Hematopoietic multipotent progenitor cell treated with erythropoietin and hydrocortisone succinate and interleukin-3 and kit ligand, for 6 days (in vitro differentiated cells): ENCODE data around the gene DNAI2.

Experiments used
- DNase-seq: peaks from one replicate; pipeline ENCODE4 v3.0.0-alpha.2; 2015

DNAI2 gene, protein sequence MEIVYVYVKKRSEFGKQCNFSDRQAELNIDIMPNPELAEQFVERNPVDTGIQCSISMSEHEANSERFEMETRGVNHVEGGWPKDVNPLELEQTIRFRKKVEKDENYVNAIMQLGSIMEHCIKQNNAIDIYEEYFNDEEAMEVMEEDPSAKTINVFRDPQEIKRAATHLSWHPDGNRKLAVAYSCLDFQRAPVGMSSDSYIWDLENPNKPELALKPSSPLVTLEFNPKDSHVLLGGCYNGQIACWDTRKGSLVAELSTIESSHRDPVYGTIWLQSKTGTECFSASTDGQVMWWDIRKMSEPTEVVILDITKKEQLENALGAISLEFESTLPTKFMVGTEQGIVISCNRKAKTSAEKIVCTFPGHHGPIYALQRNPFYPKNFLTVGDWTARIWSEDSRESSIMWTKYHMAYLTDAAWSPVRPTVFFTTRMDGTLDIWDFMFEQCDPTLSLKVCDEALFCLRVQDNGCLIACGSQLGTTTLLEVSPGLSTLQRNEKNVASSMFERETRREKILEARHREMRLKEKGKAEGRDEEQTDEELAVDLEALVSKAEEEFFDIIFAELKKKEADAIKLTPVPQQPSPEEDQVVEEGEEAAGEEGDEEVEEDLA

DNA sequence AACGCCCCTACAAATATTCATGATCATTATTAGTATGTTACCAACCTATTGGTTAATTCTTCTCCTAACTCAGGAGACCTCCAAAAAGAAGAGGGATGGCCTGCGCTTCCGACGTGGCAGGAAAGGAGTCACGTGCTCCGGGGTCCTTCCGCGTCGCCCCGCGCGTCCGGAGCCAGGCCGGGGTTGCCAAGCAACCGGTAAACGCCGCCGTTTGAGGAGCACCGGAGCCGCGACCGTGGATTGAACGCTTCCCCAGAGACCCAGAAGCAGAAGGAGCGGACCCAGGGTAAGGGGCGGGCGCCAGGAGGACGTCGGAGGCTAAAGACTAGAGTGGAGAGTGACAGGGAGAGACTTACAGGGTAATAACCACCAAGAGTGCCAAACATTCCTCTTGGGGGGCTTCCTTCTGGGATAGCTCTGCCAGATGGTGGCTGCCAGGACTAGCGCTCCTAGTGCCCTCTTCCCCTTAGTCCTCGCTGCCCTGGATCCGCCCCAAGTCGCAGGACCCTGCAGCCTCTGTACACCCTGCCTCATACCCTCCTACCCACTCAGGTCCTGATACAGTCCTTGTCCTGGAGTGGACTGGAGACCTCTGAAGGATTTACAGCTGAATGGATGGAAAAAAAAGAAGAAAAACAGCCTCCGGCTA lies at the start of gene DNAI2:
Gene DNAI2 (plus strand): TSS at position 175 of the 649 bp plus-strand sequence. CDS start 7,584 bp downstream, outside the sequence.
- DNase-seq = no peak

DNA sequence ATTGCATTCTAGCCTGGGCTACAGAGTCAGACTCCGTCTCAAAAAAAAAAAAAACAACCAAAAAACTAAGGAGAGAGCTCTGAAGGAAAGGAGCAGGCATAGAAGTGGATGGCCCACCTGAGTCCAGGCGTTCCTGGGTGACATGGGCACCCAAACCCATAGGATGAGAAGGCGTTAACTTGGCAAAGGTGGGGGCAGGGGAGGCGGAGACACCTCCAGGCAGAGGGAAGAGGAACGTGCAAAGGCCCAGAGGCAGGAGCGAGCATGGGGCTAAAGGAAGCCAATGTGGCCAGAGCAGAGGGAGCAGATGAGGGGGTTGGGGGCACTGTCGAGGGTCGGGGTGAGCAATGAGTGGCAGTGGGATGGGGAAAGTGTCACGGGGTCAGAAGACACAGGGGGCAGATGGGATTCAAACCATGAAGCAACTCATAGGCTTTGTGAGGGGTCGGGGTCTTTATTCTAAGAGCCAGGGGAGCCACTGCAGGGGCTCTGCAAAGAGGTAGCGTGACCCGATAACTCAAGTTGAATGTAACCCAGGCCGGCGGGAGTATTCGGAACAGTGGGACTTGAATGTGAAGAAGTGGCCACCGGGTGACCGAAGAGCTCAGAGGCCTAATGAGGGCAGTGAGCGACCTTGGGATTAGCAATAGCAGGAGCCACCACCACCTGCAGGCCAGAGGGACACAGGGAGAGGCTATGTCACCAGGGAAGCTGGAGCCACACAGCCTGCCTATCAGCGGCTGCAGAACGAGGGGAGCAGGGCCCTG lies 48.9 kb upstream of the DNAI2 start:
- no peak for DNase-seq

DNA sequence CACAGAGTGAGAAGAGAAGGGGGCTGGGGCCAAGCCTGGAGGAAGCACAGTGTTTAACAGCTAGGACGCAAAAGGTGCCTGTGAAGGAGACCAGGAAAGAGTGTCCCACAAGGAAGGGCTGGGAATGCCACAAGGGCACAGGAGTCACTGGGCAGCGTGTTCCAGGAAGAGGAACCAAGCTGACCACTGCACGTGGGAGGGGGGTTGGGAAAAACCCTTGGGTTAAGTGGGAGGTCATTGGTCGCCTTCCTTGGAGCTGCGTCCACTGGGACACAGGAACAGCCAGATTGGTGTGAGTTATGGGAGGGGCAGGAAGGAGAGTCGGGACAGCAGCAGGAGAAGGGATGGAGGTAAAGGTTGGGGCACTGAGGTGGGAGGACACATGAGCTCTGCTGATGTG lies 47.8 kb upstream of the DNAI2 start:
- DNase-seq = no peak

DNA sequence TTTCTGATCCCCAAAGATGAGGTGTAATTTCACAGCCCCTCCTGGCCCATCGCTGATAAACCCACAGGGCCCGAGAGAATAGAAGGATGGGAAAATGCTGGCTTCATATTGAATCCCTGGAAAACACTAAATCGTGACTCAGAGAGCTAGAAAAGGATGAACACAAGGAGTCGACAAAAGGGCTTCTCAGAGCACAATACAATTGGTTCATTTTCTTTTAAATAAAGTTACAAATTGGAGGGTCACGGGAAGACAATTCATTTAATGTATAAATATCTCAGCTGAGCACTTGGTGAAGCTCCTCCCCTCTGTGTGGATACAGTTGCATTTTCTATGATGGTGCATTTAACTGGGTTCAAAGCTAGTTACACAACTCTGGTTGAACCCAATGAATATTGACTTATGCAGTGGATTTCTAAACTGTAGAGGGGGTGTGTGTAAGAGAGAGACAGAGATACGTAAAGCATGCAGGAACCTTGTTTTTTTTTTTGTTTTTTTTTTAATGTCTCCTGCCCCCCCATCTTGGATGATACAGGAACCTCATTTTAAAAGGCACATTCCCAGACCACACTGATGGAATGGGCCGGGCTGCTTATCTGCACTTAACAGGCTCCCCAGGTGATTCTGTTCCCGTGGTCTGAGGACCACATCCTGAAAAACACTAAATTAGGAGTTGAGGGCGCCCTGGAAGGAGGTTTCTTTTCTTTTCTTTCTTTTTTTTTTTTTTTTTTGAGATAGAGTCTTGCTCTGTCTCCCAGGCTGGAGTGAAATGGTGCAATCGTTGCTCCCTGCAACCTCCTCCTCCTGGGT lies 46.6 kb upstream of the DNAI2 start:
- no peak for DNase-seq

DNA sequence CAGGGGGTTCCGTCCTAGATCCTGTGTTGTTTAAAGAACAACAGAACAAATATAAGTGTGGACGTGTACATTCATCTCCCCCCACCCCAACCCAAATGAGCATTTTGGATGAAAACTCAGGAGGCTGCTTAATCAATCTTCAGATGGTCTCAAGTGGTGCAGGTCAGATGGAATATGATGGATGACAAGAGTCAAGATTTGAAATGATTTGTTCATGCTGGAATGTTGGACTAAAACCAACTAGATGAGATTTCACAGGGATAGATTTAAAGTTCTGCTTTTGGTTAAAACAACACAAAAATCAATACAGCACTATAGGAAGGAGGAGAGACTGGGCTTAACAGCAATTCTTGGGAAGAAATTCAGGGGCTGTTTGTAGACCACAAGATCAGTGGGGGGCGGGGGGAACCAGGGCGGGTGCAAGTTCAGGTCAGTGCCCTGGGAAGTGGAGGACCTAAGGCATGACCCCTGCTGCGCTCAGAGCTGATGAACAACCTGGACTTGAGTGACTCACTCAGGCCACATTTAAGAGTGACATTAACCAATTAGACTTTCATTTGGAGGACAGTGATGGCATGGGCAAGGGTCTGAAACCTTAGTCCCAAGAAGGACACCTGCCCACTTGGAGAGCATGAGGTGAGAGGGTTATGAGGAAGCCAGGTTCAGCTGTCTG lies 45.6 kb upstream of the DNAI2 start:
- DNase-seq = no peak

DNA sequence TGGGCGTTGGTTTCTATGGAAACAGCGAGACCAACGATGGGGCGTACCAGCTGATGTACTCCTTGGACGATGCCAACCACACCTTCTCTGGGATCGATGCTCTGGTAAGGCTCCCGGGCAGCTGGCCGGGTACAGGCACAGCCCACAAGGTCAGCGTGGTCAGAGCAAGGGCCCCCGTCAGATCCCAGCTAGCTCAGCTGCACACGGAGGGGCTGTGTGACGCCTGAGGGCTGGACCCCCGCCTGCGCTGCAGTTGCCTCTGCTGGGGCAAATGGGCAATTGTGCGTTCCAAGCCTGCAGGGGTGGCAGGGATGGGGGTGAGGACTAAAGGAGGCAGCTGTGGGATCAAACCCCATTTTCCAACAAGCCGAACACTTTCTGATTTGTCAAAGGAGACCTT lies 43.1 kb upstream of the DNAI2 start:
- no peak for DNase-seq

DNA sequence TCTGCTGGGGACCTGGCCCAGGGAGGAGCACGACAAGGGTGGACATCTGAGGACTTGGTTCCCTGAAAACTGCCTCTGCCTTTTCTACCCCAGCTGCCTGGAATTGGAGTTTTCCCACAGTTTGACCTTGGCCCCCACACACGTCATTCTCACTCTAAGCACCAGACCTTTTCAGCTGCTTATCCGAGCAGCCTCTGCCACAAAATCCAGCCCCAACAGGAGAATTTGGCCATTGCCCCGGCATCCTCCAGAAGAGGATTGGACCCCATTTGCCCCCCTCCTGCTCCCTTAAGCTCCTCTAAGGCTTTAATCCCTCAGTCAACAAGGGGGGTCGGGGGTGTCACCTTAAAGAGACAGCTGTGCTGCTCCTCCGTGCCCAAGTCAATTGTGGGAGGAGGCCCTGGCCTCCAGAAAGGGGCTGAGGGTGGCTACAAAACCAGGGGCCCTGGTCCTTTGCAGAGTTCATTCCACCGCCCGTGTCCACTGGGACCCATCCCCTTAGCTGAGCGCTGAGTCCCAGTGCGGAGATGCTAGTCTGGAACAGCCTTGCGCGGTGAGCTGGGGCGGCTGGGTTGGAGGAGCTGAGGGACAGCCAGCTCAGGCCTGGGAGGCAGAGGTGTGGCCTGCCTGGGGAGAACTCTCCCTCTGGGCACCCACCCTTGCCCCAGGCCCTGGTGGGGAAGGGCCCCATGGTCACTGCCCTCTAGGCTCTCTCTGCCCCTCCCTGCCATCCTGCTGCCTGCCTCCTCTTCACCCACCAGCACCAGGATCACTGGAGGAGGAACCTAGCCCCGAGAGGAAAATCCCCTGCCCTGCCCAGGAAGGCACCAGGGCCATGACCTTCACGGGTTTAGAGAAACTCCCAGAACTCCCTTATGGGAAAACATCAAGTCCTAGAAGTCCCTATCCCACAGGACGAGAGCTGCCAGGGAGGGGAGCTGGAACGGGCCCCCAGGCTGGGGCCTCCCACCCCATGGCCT lies 41.8 kb upstream of the DNAI2 start:
- DNase-seq = no peak

DNA sequence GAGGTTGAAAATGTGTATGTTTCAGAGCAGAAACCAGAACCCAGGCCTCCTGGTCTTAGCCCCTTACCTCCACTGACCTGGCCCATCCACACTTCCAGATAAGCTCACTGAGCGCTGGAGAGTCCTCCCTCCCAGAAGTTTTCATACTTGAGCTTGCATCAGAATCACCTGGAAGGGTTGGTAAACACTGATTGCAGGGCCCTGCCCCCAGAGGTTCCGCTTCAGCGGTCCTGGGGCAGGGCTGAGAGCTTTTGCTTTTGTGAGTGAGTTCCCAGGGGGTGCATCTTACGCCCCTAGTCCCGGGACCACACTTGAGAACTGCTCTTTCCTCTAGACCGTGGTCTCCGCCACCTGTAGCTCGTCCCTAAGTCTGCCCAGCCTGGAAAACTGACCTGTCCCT lies 40.1 kb upstream of the DNAI2 start:
- DNase-seq = no peak

DNA sequence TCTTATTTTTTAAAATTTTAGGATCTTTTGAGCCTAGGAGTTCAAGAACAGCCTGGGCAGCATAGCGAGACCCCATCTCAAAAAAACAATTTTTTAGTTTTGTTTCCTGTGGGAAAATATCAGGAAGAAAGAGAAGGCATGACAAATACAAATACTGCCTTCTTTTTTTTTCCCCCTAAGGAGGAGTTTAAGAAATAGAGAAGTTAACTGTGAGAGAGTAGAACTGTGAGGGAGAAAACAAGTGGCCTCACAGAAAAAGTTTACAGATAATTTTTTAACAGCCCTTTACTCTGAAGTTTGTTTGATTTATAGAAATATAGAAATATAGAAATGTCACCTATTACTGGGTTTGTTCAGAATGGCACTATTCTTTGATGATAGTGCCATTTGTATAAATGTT lies 39.5 kb upstream of the DNAI2 start:
- peak; percentile 24 for DNase-seq

DNA sequence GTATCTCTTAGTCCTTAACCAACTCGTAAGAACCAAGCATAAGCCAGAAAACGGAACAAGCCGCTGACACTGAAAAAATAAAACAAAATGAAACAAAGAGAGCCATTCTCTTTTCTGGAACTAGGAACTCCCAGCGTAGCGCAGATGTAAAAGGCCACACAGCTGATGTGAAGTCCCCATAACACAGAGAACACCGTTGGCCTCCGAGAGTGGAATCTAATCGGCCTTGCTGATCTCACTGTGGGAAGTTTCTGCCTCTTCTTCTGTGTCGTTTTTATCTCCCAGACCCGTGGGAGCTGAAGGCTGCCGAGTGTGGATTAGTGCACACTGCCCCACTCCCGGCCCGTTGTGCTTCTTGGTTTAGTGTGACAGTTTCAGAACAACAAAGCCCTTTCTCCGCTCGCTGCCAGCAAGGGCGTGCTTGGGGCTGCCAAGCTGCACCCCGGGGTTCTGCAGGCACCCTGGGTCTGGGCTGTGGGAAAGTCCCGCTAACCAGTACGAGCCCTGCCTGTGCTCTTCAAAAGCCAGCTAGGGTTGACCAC lies 38.9 kb upstream of the DNAI2 start:
- peak; percentile 53 for DNase-seq

DNA sequence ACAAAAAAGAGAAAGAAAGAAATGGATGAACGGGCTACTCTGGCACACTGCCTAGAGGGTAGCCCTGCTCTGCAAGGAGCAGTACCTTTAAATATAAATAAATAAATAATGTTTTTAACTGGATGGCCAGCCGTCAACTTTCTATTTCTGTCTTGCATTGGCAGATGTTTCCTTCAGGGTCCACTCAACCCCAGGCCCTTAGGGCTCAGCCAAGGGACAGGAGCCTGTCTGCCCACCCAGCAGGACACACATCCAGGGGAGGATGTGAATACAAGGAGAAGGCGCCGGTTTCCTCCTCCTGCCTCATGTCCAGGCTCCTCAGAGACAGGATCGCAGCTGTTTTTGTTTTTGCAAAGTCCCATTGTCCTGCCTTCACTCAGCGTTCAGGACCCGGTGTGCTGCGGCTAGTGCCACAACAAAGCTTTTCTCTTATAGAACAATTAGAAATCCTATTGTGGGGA lies 38.1 kb upstream of the DNAI2 start:
- no peak for DNase-seq

DNA sequence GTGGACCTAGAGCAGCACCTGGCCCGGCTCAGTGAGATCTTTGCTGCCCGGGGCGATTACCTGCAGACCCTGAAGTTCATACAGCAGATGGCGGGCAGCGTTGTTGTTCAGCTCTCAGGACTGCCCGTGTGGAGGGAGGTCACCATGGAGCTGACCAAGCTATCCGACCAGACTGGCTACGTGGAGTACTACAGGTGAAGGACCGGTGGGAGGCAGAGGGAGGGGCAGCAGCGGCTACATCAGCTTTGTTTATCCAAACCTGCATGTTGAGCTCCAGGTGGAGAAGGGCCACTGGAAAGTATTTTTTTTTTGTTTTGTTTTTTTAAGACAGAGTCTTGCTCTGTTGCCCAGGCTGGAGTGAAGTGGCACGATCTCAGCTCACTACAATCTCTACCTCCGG lies 36.7 kb upstream of the DNAI2 start:
- no peak for DNase-seq

DNA sequence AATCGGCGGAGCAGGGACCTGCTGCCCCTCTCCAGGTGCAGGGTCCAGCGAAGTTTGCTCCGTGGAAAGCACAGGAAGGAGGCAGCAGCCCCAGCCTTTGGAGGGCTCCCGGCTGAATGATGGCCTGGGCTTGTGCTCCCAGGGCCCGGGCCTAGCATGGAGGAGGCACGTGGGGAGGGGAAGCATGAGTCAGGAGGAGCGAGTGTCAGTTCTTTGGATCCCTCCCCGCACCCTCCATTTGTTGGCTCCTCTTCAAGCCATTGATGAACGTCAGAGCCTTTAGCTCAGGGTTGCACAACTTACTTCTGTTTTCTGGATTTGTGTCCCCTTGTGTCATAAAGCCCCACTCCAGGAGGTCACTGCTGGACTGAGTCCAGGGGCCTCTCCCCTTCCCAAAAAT lies 34.9 kb upstream of the DNAI2 start:
- no peak for DNase-seq

DNA sequence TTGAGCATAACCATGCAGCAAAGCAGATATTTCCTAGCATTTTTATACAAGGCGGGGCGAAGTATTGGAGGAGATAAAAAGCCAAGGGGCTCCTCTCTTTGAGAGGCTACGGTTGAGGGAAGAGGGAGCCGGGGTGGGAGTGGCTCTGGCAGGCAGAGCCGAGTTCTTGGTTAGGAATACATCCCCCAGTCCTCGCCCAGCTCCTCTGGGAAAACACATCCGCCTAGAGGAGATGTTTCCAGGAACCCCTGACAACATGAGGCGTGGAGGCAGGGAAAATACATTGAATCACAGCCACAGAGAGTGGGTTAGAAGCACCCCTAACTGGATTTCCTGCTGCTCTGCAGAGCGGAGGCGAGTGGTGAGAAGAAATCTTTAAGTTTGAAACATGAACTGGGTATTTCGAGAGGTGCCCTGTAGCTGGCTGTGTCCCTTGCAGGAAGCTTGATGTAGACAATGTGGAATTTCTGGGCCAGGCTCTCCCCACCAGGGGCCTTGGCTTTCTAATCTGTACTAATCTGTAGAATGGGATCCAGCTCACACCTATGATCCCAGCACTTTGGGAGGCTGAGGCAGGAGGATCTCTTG lies 33.3 kb upstream of the DNAI2 start:
- no peak for DNase-seq

DNA sequence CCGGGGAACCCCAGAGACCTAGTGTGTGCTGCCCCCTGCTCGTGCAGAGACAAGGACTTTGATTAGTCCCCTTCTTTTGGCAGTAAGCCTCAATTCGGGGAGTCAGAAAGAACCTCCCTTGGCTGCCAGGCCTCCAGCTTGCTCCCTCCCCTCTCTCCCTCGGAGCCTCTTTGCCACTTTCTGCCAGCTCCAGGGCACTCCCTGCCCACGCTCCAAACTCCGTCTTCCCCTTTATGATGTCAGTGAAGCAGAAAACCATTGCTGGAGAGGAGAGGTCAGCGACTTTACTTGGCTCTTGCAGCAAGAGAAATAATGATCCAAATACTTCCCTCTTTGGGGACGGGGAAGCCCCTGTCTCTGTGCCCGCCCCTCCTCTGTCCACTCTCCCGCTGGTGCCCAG lies 32.6 kb upstream of the DNAI2 start:
- DNase-seq = no peak

DNA sequence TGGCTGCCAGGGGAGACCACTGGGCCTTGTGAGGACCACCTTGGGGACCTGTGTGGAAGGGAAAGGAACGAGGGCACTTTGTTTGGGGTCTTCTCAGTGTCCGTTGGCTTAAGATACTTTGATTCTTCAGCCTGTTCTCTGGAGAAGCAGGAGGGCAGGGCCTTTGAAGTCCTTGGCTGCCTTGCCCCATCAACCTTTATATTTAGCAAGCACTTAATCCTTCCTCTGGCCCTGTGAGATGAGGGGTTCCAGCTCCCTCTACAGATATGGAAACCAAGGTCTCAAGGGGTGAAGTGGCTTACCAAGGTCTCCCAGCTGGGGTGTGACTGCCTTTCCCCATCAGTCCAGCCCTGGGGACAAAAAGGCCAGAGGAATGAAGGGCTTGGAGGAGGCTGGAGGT lies 32.2 kb upstream of the DNAI2 start:
- no peak for DNase-seq

DNA sequence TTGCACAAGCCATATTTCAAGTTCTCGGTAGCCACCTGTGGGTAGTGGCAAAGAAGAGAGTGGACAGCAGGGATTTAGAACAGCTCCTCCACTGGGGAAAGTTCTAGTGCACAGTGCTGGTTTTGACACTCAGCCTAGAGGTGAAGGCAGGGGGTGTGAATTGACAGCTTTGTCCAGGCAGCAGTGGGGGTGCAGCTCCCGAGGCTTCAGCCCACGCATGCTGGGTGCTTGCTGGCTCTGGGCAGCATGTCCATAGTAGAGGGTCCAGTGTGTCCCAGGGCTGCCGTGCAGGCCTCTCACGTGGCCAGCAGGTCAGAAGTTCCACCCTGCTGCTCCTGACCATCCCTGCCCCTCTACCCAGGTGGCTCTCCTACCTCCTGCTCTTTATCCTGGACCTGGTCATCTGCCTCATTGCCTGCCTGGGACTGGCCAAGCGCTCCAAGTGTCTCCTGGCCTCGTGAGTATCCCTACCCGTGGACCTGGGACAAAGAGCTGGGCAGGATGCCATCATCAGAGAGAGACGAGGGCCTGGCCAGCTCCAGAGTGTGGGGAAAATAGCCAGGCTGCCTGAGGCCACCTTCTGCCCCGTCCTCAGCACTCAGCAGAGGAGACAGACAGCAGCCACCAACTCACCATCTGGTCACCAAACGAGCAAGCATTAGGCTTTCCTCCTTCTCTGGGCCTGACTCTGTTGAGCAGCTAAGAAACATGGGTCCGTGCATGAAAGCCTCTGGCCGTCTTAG lies 30.9 kb upstream of the DNAI2 start:
- DNase-seq = no peak

DNA sequence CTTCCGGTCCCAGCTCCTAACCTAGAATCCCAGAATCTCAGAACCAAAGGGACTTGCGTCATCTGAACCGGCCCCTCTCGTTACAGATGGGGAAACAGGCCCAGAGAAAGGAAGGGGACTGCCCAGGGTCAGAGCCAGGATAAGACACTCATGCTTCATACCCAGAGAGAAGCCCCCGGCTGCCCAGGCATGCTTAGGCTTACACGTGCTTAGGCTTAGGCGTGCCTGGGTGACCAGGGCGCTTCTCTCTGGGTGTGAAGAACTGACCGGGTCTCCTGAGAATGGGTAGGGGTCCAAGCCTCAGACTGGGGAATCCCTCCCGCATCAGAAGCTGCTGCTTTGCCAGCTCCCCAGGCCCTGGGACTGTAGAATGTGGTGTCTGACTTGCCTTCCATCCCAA lies 29.9 kb upstream of the DNAI2 start:
- no peak for DNase-seq

DNA sequence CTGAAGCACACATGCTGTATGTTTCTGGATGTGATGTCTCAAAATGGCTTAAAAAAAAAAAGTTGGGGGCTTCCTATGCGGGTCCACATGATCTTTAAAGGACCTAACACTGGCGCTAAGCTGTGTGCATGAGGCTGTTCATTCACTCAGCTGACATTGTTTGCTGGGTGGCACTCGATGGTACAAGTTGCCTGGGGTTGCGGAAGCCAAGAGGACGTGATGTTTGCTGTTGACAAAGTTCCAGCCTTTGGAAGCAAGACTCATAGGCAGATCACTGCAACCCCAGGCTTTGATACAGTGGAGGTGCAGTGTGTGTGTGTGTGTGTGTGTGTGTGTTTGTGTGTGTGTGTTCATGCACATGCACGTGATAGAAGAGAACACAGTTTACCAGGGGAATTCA lies 29.5 kb upstream of the DNAI2 start:
- DNase-seq = no peak
